ENCODE results near the gene SPACDR. TPM values are rescaled to one million over a fixed set of nuclear protein-coding genes. Genes with fewer than 3 reads are reported as not detected.

The SPACDR gene
- total RNA-seq, 1 donor from 2014 or later, result 0.35 TPM

DNA sequence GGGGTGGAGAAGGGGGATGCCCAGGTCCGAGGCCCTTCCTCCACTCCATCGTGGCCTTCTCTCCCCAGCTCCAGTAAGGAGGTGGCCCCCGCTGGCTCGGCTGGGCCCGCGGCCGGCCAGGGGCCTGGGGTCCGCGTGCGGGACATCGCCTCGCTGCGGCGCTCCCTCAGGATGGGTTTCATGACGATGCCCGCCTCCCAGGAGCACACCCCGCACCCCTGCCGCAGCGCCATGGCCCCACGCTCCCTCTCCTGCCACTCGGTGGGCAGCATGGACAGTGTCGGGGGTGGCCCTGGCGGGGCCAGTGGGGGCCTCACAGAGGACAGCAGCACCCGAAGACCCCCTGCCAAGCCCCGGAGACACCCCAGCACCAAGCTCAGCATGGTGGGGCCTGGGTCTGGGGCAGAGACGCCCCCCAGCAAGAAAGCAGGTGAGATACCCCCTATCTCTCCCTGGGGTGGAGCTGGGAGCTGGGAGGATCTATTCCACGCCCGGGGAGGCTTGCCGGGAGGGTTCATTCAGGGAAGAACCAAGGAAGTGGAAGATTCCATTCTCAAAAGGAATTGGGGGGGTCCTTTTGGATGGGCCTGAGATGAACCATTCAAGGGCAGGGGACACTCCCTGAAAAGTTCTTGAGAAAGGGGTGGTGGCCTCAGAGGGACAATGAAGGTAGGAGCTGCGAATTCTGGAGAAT is 22.8 kb upstream of the SPACDR start:
- no peak for ATAC-seq
- intact Hi-C loops (cut with DNase I), result no loop called here
- DNase-seq (ENCODE audit: missing footprints), result peak; percentile 43

DNA sequence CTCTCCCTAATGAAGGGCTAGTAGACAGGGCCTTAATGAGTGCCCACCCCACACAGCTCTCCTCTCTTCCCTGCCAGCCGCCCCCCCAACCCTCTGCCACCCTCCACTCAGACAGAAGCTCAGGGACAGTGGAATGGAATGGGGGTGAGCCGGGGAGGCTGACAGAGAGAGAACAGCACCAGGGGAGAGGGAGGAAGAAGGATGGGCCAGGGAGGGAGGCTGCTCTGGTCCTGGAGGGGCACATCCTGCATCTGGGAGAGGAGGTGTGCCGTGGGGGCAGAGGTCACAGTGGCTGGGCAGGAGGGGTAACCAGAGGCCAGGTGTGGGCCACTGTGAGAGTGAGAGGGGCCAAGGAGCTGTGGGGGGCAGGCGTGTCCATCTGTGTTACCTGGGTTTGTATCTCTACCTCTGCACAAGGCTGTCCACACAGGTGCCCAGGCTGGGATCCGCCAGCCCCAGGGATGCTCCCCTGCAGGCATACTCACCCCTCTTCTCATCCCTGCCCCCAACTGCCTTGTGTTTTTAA is 22.1 kb upstream of the SPACDR start:
- DNase-seq (ENCODE audit: missing footprints) (peak; percentile 48), ATAC-seq (no peak)
- intact Hi-C loops (cut with DNase I), result no loop called here

DNA sequence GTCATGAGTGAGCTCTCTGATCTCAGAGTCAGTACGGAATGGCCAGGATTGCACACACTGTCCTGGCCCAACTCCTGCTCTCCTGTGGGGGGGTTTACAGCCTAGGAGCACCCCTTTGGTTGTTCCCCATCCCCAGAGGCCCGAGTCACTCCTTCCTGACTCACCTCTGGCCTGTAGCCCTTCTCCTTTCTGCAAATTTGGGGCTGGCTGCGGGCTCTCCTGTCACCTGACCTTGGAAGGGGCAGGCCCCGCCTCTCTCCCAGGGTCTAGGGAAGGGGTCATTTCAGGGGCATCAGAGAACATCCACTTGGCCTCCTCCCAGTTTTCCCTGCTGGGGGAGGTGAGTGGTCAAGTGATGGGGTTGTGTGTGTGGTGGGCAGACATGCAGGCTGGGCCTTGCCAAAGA is 21.4 kb upstream of the SPACDR start:
- intact Hi-C loops (cut with DNase I), result no loop called here
- DNase-seq (ENCODE audit: missing footprints), result peak; percentile 23
- no peak for ATAC-seq

DNA sequence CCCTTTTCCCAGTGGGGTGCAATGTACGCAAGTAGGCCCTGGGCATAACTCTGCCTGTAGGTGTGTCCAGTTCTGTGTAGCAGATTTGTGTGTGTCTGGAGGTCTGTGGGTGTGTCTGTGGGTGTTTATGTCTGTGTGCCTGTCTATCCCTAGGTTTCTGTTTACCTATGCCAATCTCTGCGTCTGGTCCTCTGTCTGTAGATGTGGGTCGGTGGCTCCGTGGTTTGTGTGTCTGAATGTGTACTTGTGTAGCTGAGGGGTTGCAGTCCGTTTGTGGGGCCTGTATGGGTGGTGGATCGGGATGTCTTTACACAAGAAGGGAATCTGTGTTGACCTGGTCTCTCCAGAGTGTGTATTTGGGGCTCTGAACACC is 20.6 kb upstream of the SPACDR start:
- no peak for DNase-seq (ENCODE audit: missing footprints)
- no peak for ATAC-seq
- intact Hi-C loops (cut with DNase I), result no loop called here

DNA sequence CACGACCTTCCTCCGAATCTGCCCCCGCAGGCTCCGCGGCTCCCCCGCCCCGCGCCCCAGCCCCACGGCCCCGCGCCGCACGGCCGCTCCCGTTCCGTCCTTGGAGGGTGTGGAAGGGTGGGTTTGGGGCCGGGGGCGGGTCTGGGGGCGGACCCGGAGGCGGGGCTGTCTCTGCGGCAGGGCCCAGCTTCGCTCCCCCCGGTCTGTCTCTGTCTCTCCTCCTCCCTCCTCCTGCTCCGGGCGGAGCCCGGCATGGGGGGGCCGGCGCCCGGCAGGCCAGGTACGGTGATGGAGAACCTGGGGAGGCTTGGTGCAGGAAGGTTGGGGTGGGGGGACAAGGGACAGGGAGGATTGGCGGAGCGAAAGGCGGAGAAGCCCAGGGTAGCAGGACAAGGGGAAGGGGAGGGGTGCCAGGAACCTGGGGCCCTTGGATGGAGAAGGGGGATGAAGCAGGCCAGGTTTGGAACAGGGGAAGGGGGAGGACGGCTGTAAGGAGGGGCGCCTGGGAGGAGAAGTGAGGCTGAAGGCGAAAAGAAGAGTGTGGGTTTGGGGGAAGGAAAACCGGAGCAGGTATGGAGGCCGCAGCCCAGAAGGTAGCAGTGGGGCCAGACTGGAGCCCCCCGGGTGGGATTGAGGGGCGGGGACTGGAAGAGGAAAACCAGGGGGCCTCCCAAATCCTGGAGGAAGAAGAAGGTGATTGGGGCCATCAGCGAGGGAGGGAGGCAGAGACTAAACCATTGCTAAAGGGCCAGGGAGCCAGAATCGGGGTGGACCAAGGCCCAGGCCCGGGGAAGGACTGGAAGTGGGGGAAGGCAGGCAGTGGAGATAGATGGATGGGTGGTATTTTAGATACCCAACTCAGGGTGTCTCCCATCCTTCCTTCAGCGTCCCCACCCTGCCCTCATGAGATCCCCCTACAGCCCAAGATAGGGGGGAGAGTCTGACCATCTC is 19.9 kb upstream of the SPACDR start, which contains the start of gene NYAP1:
Gene NYAP1, plus strand, starts transcription at position 206 of the 951 bp plus-strand sequence. CDS start 1,385 bp downstream, outside the sequence.
- intact Hi-C loops (cut with DNase I), result loop anchor here (1.0 to 2.0 kb wide), 2 partner anchors 19 to 55 kb away; partner anchors contain the start of gene AGFG2
- no peak for DNase-seq (ENCODE audit: missing footprints)
- ATAC-seq, result peak; percentile 62

DNA sequence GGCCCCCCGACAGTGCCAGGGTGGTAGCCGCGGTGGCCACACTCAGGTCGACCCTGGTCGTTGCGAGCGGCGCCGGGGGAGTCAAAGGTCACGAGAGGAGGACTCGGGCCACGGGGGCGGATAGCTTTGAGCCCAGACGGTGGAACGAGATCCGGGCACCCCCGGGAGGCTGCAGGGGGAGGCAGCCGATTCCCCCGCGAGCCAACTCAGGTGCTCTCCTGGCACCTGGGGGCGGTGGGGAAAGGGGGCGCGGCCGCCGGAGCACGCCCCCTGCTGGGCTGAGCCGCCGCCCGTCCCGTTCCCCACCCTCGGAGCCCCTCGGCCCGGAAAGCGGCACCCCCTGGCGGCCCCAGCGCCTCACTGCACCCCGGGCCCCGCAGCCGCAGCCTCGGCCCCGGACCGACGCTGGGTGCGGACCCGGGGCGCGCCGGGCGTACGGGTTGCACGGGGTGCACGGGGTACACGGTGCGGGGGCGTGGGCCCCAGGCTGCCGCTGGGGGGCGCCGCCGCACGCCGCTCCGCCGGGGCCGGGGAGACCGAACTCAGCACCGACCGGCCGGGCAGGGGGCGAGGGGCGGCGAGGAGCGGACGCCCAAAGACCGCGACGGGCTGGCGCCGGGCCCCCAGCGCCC is 19.1 kb upstream of the SPACDR start:
- DNase-seq (ENCODE audit: missing footprints), result peak; percentile 86
- intact Hi-C loops (cut with DNase I), result loop anchor here (1.0 to 2.0 kb wide), 2 partner anchors 18 to 56 kb away; partner anchors contain the start of gene AGFG2
- ATAC-seq, result peak; percentile 59

DNA sequence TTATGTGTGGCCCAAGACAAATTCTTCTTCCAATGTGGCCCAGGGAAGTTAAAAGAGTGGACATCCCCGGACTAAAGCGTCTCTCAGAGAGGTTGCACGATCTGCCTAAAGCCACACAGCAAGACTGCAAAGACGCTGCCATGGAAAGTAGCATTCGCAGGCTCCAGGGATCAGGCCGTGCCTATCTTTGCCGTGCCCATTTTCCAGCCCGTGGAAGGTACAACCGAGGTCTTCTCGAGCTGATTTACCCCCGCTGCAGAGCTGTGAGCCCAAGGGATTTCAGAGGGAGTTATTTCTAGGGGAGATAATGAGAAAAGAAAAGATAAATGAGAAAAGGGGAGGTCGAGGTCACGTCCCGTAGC is 18.6 kb upstream of the SPACDR start:
- intact Hi-C loops (cut with DNase I), result loop anchor here (1.0 to 2.0 kb wide), 2 partner anchors 17 to 56 kb away; partner anchors contain the start of gene AGFG2
- no peak for DNase-seq (ENCODE audit: missing footprints)
- no peak for ATAC-seq

DNA sequence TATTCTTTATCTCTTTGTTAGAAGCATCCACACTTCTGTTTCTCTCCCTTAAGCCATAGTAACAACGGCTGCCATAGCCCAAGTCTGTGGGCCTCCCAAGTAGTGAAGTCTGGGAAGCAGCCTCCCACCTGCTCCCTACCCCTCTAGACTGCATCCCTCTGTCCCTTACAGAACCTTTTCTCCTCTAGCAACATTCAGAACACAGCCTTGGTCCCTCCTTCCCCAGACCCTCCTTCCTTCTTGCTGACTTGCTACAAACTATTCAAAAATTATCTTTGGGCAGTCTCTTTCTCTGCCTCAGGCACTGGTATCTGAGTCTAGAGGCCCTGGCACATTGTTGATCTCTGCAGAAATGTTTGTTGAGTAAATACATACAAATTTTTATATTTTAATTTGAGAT is 17.4 kb upstream of the SPACDR start:
- intact Hi-C loops (cut with DNase I), result no loop called here
- no peak for ATAC-seq
- DNase-seq (ENCODE audit: missing footprints), result no peak

DNA sequence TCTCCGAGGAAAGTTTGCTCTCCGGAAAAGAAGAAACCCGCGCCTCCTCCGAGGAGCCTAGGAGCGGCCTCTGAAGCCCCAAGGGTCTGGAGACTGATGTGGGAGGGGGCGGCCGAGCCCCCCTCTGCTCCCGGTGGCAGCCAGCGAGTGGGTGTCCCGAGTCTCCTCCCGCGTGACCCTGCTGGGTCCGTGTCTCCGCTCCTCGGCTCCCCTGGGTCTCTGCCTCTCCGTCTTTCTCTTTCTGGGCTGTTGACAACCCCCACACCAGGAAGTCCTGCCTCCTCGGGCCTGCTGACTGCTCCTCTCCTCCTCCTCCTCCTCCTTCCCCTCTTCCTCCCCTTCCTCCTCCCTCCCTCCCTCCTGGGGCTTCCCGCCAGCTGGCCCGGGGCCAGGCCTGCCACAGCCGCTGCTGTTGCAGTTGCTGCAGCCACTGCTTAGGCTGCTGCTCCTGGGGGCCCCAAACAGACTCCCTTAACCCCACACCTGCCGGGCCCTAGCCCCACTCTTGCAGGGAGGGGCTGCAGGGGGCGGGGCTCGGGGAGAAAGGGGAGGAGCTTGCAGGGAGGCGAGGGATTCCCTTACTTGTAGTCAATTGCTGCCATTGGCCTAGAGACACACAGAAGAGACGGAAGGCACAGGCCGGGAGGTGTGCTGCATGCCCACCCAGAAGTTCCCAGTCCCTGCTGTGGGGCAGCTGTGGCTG is 15.0 kb upstream of the SPACDR start, which contains the start of gene TSC22D4:
Gene TSC22D4, minus strand, starts transcription at position 257 of the 703 bp plus-strand sequence. CDS start 1,176 bp downstream, outside the sequence.
- intact Hi-C loops (cut with DNase I), result loop anchor here (1.0 kb wide), 1 partner anchor 10 kb away; no protein-coding TSS in a partner anchor
- ATAC-seq, result peak; percentile 92

DNA sequence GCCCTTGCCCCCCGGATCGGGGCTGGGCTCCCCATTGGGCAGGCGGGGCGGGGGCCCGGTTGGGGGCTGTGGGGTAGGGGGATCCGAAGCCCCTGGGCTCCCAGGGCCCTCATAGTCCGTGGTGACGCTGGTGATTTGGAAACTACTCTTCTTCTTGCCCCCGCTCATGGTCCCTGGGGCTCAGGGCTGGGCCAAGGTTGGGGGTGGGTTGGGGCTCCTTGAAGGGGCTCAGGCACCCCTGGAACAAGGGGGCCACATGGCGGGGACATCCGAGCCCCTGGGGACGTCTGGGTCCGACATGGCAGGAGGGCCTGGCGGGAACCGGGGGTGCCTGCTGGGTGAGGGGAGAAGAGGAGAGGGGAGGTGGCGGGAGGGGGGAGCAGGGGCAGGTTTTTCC is 13.8 kb upstream of the SPACDR start:
- ATAC-seq (no peak), DNase-seq (ENCODE audit: missing footprints) (peak; percentile 67)
- intact Hi-C loops (cut with DNase I), result no loop called here

More for the DNA sequence above, 15.0 kb upstream of the SPACDR start, which contains the start of gene TSC22D4:
- peak; percentile 97 for DNase-seq (ENCODE audit: missing footprints)

DNA sequence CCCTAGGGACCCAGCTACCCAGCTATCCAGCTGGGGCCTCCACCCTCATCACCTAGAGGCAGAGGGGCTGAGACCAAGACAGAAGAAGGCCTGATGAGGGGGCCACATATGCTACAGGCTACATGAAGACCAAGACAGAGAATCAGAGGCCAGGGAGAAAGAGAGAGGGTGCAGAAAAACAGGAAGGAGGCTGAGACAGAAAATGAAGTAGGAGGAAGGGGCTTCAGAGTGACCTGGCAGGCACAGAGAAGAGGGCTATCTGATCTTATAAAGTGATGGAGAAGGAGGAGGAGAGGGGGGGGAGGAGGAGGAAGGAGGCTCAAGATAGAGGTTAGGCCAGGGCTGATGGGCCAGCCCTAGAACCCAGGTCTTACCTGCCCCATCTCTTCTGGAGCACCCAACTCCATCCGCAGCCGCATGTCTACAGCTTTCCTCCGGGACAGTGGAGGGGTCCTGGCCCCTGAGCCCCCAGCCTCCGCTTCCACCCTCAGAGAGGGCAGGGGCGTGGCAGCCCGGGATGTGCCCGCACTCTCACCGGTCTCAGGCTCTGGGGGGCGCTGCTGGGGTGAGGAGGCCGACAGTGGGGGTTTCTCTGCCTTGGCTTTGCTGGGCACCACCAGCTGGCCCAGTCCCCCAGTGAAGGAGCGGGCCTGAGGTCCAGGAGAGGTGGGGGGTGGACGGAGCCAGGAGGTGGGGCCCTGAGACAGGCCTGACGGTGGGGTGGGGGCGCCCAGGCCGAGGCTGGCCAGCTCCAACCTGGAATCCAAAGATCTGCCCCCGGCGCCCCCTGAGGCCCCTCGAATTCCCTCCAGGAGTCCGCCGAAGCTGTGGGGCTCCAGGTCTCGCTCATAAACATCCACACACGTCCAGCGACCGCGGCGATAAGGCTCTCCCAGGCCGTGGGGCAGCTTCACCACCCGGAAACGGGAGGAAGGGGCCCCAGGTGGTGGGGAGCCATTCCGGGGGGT is 13.1 kb upstream of the SPACDR start:
- intact Hi-C loops (cut with DNase I), result no loop called here
- peak; percentile 54 for DNase-seq (ENCODE audit: missing footprints)
- ATAC-seq, result no peak

DNA sequence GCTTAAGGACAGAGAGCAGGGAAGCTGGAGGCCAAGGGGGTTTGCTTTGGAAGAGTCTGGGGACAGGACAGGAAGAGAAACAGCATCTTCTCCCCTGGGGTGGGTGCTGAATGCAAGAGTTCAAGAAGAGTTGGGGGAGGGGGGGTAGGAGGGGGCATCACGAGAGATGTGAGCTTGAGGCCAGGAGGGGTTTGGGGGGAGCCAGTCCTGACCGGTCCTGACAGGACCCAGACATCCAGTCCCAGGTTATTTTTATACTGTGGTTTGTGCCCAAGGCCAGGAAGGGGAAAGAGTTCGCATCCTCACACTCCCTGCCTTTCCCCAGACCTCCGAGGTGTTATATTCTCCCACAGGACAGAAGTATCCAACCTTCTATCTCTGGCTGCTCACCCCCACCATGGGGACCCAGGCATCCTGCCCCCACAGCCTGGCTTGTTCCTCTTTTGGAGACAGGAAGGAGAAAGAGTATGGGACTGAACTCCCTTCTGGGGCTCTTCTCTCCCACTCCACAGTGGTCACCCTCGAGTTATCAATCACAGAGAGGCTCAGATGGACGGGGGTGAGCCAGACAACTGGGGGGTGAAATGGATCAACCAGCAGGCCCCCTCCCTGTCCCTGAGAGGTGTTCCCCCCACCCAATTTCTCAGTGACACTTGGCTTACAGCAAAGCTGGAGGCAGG is 12.2 kb upstream of the SPACDR start:
- no peak for ATAC-seq
- intact Hi-C loops (cut with DNase I), result no loop called here
- peak; percentile 45 for DNase-seq (ENCODE audit: missing footprints)

DNA sequence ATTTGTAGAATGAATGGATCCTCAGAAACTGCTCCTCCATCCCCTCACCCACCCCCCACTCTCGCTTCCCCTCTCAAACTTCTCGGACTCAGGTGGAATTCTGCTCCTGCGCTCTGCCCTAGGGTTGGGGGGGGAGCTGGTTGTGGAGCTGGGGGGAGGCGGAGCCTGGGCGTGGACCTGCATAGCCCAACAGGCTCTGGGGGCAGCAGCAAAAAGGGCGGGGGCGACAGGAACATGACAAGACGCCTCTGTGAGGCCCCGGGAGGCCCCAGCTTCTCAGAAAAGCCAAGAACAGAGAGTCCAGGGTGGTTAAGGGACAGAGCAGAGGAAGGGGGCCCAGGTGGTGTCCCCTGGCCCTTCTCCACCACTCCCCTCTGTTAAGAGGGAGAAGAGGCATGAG is 11.5 kb upstream of the SPACDR start:
- ATAC-seq (peak; percentile 3), DNase-seq (ENCODE audit: missing footprints) (peak; percentile 85)
- intact Hi-C loops (cut with DNase I), result no loop called here

DNA sequence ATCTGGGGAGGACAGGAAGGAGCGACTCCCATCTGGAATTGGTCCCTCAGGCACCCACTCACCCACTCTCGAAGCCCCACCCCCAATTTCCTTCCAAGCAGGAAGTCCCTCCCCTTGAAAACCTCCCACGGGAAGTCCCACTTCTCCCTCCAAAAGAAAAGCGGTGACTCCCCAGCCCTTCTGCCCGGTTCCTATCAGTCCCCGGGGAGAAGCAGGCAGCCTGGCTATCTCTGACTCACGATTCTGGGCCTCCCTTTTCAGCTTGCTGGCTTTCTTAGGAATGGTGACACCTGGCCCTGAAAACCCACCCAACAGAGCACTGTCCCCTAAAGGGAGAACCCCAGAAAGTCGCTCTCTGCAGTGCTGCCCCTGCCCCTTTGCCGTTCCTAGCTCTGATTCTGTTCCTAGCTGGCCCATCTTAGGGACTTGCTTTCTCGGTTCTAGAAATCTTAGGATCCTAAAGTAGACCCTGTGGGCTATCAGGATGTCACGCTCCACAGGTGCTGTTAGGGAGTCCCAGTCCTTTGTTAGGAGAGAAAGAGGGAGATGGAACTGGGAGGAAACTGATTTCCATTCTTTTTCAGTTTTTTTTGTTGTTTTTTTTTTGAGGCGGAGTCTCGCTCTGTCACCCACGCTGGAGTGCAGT is 8.9 kb upstream of the SPACDR start:
- no peak for DNase-seq (ENCODE audit: missing footprints)
- ATAC-seq, result peak; percentile 8
- intact Hi-C loops (cut with DNase I), result no loop called here

DNA sequence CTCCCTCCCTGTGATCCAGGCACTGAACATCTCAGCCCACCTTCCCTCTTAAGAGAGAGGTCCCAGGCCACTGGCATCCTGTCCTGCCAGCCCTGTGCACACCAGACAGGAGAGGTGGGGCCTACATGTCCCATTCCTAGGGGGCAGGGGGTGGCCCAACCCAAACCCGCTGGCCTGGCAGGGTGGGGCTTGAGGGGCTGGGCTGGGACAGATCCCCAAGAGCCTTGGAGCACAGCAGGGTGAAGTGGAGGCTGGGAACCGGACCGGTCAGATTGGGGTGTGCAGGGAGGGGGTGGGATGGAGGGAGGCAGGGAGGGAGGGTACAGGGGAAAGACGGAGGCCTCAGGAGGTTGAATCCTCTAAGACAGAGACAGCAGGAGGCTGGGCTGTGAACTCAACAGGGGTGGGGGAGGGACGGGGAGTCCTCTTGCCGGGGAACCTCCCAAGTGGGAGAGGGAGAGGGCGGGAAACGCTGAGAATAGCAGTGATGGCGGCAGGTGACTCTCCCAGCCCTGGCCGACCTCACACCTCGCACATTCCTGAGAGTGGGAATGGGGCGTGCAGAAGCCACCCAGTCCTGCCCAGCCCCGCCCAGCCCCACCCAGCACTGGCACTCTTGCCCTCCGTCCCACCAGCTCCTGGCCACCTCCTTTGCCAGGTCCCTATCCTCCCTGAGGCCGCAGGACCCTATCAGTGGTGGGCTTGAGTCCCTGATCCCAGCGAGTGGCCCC is 8.2 kb upstream of the SPACDR start:
- DNase-seq (ENCODE audit: missing footprints) (peak; percentile 65), ATAC-seq (no peak)
- intact Hi-C loops (cut with DNase I), result no loop called here
